ENCODE measurements around the gene HGF.
"Not testable (repeated sequence)": the region's sequence is repeated elsewhere in the genome, so short reads cannot be mapped to it uniquely, and the experiment has no call there.

Gene HGF

DNA sequence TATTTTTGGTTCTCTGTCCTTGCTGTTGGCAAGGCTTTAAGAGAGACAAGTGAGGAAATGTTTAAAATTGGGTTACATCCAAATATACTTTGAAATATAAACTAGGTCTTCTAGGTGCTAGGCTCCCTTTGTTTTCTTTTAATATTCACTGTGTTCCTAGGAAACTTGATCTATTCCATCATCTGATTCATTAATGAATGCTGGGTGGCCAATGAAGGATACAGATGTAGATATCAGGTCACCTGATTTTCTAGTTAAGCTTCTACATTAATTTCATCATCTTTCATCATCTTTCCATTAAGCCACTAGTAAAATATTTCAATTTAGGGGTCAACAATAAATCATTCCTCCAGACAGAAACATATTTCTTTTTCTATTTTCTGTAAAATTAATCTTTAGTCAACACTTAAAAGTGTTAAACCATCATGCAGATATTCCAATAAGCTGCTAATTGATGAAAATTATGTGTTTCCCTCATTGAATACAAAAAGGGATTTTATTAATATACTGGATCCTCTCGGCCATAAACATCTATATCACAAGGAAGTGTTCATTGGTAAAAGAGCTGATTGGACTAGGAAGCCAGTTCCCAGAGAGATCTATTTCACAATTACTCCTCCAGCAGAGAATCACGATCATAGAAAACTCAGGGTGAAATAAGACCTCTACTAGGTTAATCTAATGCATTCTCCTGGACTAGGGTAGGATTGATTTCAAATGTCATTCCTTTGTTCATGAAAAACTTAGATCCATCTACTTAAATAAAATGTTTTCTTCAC lies 14.7 kb downstream of the HGF start:
- Mint-ChIP-seq H3K27ac (no peak overlapping the region), H3K4me3 (no peak overlapping the region), H3K4me1 (no peaks in the 10 kb centered on the region), H3K9me3 (peaks cover 3% of the 10 kb centered on the region), H3K36me3 (ENCODE audit: low read depth) (no peaks in the 10 kb centered on the region), H3K27me3 (no peaks in the 10 kb centered on the region)
- ATAC-seq (no peak), DNase-seq (no peak)

GRCh38 chr7:81753392-81753791 lies 16.5 kb downstream of the HGF start:
- DNase-seq (no peak), ATAC-seq (no peak)
- Mint-ChIP-seq H3K9me3 (no peaks in the 10 kb centered on the region), H3K27ac (no peak overlapping the region), H3K4me3 (no peak overlapping the region), H3K4me1 (no peaks in the 10 kb centered on the region), H3K27me3 (no peaks in the 10 kb centered on the region), H3K36me3 (ENCODE audit: low read depth) (no peaks in the 10 kb centered on the region)

DNA sequence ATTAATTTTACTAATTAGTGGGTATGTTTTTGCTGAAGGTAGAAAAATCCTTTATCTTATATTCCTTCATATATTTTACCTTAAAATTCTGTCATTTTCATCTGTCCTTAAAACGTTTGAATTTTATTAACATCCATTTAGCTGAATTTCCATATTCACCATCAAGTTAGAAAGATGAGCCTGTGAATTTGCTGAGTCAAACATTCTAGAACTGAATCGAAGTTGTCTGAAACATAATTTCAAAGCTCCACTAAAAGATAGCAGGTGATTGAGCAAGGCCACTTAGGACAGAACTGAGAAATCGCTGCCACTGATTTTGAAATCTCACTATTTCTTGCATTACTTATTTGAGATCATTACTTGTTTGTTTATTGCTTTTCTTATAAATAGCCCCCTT lies 17.5 kb downstream of the HGF start:
- Mint-ChIP-seq H3K4me1 (no peaks in the 10 kb centered on the region), H3K27ac (no peak overlapping the region), H3K27me3 (no peaks in the 10 kb centered on the region), H3K4me3 (no peak overlapping the region), H3K9me3 (no peaks in the 10 kb centered on the region), H3K36me3 (ENCODE audit: low read depth) (no peaks in the 10 kb centered on the region)
- DNase-seq (no peak), ATAC-seq (no peak)

DNA sequence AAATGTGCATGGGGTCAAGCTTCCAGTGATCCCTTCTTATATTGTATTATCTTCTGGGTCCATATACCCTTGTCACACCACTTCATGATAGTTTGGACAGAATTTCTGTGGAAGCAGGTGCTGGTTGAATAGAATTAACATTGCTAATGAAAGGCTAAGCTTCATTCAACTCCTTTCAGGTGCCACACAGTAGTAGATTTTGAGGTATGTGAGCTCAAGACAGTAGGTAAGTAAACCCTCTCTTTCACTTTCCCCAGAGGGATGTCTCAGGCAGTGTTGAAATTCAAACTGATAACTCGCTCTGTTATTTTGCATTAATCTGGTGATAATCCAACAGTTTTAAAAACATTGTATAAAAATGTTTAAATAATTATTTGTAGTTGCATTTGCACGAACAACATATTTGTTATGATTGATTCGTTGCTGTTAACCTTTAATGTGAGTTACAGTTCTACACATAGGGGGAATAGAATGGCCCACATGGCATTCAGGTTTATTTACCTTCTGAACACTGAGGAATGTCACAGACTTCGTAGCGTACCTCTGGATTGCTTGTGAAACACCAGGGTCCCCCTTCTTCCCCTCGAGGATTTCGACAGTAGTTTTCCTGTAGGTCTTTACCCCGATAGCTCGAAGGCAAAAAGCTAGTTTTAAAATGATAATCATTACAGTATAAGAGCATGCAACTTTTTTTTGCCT lies 18.1 kb downstream of the HGF start:
- Mint-ChIP-seq H3K9me3 (no peaks in the 10 kb centered on the region), H3K36me3 (ENCODE audit: low read depth) (no peaks in the 10 kb centered on the region), H3K27ac (no peak overlapping the region), H3K4me1 (no peaks in the 10 kb centered on the region), H3K4me3 (no peak overlapping the region), H3K27me3 (no peaks in the 10 kb centered on the region)
- DNase-seq = no peak
- ATAC-seq = no peak

GRCh38 chr7:81745637-81746036 lies 24.2 kb downstream of the HGF start:
- DNase-seq = no peak
- H3K27ac Mint-ChIP-seq = no peak overlapping the region
- H3K4me3 Mint-ChIP-seq = no peak overlapping the region
- no peak for ATAC-seq
- H3K27me3 Mint-ChIP-seq = no peaks in the 10 kb centered on the region
- H3K4me1 Mint-ChIP-seq = no peaks in the 10 kb centered on the region
- no peaks in the 10 kb centered on the region for H3K9me3 Mint-ChIP-seq
- H3K36me3 Mint-ChIP-seq (ENCODE audit: low read depth) = no peaks in the 10 kb centered on the region

GRCh38 chr7:81744389-81744788 lies 25.5 kb downstream of the HGF start:
- H3K36me3 Mint-ChIP-seq (ENCODE audit: low read depth) = no peaks in the 10 kb centered on the region
- H3K9me3 Mint-ChIP-seq = no peaks in the 10 kb centered on the region
- H3K4me1 Mint-ChIP-seq = no peaks in the 10 kb centered on the region
- ATAC-seq (no peak), DNase-seq (no peak)
- no peak overlapping the region for H3K27ac Mint-ChIP-seq
- no peaks in the 10 kb centered on the region for H3K27me3 Mint-ChIP-seq
- no peak overlapping the region for H3K4me3 Mint-ChIP-seq

DNA sequence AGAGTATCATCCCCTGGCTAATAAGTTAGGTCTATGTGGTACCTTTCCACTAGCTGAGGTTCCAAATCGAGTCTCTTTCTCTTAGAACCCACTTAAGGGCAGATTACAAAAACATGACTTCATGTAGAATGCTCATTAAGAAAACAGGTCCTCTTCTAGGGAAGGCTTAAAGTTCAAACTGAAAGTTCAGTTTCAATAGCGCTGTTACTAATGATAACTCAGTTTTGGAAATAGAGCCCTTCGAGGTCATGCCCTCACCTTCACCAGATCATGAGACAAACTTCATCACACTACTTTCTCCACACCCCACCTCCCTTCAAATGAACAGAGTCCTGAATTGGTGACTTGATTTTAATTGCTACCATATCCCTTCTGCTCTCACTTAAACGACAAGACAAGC lies 26.2 kb downstream of the HGF start:
- no peaks in the 10 kb centered on the region for H3K36me3 Mint-ChIP-seq (ENCODE audit: low read depth)
- H3K4me1 Mint-ChIP-seq = no peaks in the 10 kb centered on the region

DNA sequence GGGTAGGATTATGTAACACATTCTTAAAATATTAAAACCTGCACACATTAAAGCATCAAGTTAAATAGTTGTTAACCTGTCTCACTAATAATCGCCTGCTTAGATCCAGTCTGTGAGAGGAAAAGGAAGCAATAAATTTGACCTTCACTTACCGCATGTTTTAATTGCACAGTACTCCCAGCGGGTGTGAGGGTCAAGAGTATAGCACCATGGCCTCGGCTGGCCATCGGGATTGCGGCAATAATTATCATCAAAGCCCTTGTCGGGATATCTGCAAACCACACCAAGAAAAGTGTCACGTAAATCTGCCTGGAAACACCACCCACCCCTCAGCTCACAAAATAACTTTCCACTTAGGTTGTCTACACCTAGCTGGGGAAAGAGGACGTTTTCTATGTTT lies 26.6 kb downstream of the HGF start:
- Mint-ChIP-seq H3K27ac (no peak overlapping the region), H3K36me3 (ENCODE audit: low read depth) (no peaks in the 10 kb centered on the region), H3K4me3 (no peak overlapping the region), H3K4me1 (no peaks in the 10 kb centered on the region), H3K9me3 (no peaks in the 10 kb centered on the region), H3K27me3 (no peaks in the 10 kb centered on the region)
- no peak for DNase-seq
- no peak for ATAC-seq

More for the DNA sequence above, 26.2 kb downstream of the HGF start:
- H3K9me3 Mint-ChIP-seq = no peaks in the 10 kb centered on the region
- no peak for ATAC-seq
- H3K27me3 Mint-ChIP-seq = no peaks in the 10 kb centered on the region
- H3K27ac Mint-ChIP-seq = no peak overlapping the region
- no peak for DNase-seq
- no peak overlapping the region for H3K4me3 Mint-ChIP-seq

GRCh38 chr7:81740403-81740802 lies 29.4 kb downstream of the HGF start:
- DNase-seq = no peak
- Mint-ChIP-seq H3K4me3 (no peak overlapping the region), H3K36me3 (ENCODE audit: low read depth) (no peaks in the 10 kb centered on the region), H3K9me3 (no peaks in the 10 kb centered on the region), H3K27ac (no peak overlapping the region), H3K27me3 (no peaks in the 10 kb centered on the region), H3K4me1 (no peaks in the 10 kb centered on the region)
- ATAC-seq = no peak

- ATAC-seq (no peak), DNase-seq (no peak)
- Mint-ChIP-seq H3K27me3 (no peaks in the 10 kb centered on the region), H3K27ac (no peak overlapping the region), H3K9me3 (no peaks in the 10 kb centered on the region), H3K4me3 (no peak overlapping the region), H3K36me3 (ENCODE audit: low read depth) (no peaks in the 10 kb centered on the region), H3K4me1 (no peaks in the 10 kb centered on the region)
Measured at GRCh38 chr7:81736091-81736490, 33.8 kb downstream of the HGF start.

DNA sequence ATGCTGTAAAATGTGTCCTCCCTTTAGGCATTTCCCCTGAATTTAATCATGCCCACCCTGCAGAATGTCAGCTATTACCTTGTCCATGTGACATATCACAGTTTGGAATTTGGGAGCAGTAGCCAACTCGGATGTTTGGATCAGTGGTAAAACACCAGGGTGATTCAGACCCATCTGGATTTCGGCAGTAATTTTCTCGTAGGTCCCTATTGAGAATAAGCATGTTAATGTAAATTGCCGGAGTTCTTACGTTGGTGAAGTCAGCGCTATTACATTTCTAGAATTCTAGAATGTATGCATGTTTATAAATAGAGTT lies 44.1 kb downstream of the HGF start:
- Mint-ChIP-seq H3K9me3 (no peaks in the 10 kb centered on the region), H3K27me3 (no peaks in the 10 kb centered on the region), H3K36me3 (ENCODE audit: low read depth) (no peaks in the 10 kb centered on the region), H3K4me3 (no peak overlapping the region), H3K4me1 (no peaks in the 10 kb centered on the region), H3K27ac (no peak overlapping the region)
- DNase-seq (no peak), ATAC-seq (no peak)

DNA sequence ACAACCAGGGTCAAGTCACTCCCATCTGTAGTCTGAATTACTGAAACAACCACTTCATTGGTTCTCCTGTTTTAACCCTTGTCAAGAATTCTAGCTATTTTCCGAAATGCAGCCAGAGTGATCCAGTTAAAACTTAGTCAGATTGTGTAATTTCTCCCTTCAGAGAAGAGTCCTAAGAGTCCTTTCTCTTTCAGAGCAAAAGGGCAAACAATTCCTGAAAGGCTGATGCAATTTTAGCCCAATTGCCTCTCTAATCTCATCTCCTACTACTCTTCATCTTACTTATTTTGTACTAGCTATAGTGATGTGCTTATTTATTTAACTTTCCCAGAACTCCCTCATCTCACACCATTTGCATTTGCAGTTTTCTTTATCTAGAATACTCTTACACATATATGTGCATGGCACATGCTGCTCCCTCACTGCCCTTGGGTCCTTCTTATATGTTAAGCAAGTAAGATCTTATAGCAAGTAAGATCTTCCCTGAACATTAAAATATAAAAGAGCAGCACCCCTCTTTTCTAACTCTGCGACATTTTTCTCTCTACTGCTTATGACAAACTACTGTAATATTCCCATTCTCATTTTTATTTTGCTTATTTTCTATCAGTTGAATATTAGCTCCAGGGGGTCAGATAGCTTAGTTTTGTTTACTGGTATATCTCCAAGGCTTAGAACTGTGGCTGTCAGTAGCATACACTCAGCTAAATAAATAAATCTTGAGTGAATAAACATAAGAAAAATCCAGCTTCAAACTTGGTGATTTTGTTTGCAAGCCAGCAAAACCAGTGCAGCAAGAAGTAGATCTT lies 44.6 kb downstream of the HGF start:
- Mint-ChIP-seq H3K4me3 (no peak overlapping the region), H3K4me1 (no peaks in the 10 kb centered on the region), H3K9me3 (no peaks in the 10 kb centered on the region), H3K27me3 (no peaks in the 10 kb centered on the region), H3K36me3 (ENCODE audit: low read depth) (no peaks in the 10 kb centered on the region), H3K27ac (no peak overlapping the region)
- no peak for ATAC-seq
- DNase-seq = no peak

GRCh38 chr7:81722250-81722649 lies 47.6 kb downstream of the HGF start:
- H3K27me3 Mint-ChIP-seq; H3K4me1 Mint-ChIP-seq; DNase-seq; H3K27ac Mint-ChIP-seq; H3K4me3 Mint-ChIP-seq; H3K36me3 Mint-ChIP-seq (ENCODE audit: low read depth); ATAC-seq; H3K9me3 Mint-ChIP-seq: not testable (repeated sequence)

DNA sequence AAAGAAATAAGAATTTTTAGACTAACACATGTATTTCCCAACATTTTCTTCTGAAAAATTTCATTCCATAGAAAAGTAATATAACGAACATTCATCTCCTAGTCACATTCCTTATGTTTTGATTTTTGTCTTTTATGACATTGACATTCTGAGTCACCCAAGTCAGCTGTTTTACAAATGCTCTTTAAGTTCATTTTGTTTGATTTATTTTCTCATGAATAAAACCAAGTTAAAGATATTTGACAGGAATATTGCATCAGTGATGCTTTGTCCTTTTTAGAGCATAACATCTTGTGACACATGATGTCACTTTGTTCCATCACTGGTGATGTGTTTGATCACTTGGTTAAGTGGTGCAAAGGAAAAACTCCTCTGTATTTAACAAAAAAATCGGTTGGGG lies 48.4 kb downstream of the HGF start:
- H3K27ac Mint-ChIP-seq = no peak overlapping the region
- no peak overlapping the region for H3K4me3 Mint-ChIP-seq
- ATAC-seq = no peak
- no peak for DNase-seq
- H3K27me3 Mint-ChIP-seq = no peaks in the 10 kb centered on the region
- H3K36me3 Mint-ChIP-seq (ENCODE audit: low read depth) = no peaks in the 10 kb centered on the region
- no peaks in the 10 kb centered on the region for H3K9me3 Mint-ChIP-seq
- no peaks in the 10 kb centered on the region for H3K4me1 Mint-ChIP-seq

DNA sequence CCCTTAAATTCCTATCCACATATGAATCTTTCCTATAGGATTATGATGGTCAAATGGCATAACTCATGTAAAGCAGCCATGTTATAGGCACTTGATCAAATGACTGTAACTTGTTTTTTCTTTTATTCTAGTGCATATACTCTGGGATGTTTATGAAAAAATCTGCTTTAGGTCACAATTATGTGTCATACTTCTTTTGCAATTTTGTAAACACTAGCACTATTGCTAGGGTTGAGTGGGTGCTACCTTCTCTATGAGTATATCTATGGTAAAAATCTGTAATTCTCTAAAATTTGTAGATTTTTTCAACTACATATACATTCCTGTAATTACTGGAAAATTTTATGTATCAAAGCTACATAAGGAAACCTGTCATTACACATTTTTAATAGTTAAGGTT lies 50.0 kb downstream of the HGF start:
- no peak for ATAC-seq
- H3K27me3 Mint-ChIP-seq = no peaks in the 10 kb centered on the region
- no peaks in the 10 kb centered on the region for H3K36me3 Mint-ChIP-seq (ENCODE audit: low read depth)
- DNase-seq = no peak
- no peaks in the 10 kb centered on the region for H3K4me1 Mint-ChIP-seq
- H3K9me3 Mint-ChIP-seq = no peaks in the 10 kb centered on the region
- H3K4me3 Mint-ChIP-seq = no peak overlapping the region
- H3K27ac Mint-ChIP-seq = no peak overlapping the region
